ENCODE results near the gene TRIM47.

The TRIM47 gene

GRCh38 chr17:75881678-75882454 is 3.5 kb upstream of the TRIM47 start:
- Histone ChIP-seq H3K4me3 (ENCODE audit: control insufficient read depth in 1 of 7, extremely low read depth in 1 of 7, insufficient read depth in 4 of 7, low read depth in 2 of 7, low read length in 6 of 7) (no peak overlapping the region), H3K27me3 (replicated peaks in 2 of 5; ENCODE audit: control insufficient read depth in 4 of 5, insufficient read depth in 5 of 5, low read length in 4 of 5) (no peaks in the 10 kb centered on the region), H3K27ac (ENCODE audit: insufficient read depth in 1 of 2, low read depth in 1 of 2, low read length in 2 of 2, poor library complexity in 1 of 2, severe bottlenecking in 2 of 2) (no peak overlapping the region), H3K4me1 (ENCODE audit: control extremely low read depth in 1 of 4, control insufficient read depth in 4 of 4, insufficient read depth in 4 of 4, low read length in 3 of 4) (peaks cover 0 to 33% (median 25%) of the 10 kb centered on the region in 4 experiments), H3K36me3 (ENCODE audit: control insufficient read depth in 4 of 4, insufficient read depth in 4 of 4, low read length in 3 of 4) (peaks cover 0 to 4% (median 2%) of the 10 kb centered on the region in 4 experiments), H3K9me3 (ENCODE audit: control extremely low read depth in 1 of 5, control insufficient read depth in 4 of 5, insufficient read depth in 2 of 5, low read depth in 1 of 5, low read length in 4 of 5) (no peaks in the 10 kb centered on the region)
- ChIA-PET POLR2A (no interaction called here), CTCF (interaction anchor here (0.8 to 13.2 kb wide), 5 partner anchors 9 to 22 kb away, joined by 3 to 214 read pairs (median 5); partner anchors contain the start of gene WBP2)
- 88% methylated on average over 14 of the region's 15 CpGs for WGBS (ENCODE audit: insufficient coverage)
- peak in 2 of 3 donors; percentile 21 to 35 for DNase-seq

- Histone ChIP-seq H3K9me3 (ENCODE audit: control extremely low read depth in 1 of 5, control insufficient read depth in 4 of 5, insufficient read depth in 2 of 5, low read depth in 1 of 5, low read length in 4 of 5) (no peaks in the 10 kb centered on the region), H3K4me3 (ENCODE audit: control insufficient read depth in 1 of 7, extremely low read depth in 1 of 7, insufficient read depth in 4 of 7, low read depth in 2 of 7, low read length in 6 of 7) (no peak overlapping the region), H3K36me3 (ENCODE audit: control insufficient read depth in 4 of 4, insufficient read depth in 4 of 4, low read length in 3 of 4) (peaks cover 0 to 1% (median 0%) of the 10 kb centered on the region in 4 experiments), H3K27ac (ENCODE audit: insufficient read depth in 1 of 2, low read depth in 1 of 2, low read length in 2 of 2, poor library complexity in 1 of 2, severe bottlenecking in 2 of 2) (no peak overlapping the region), H3K4me1 (ENCODE audit: control extremely low read depth in 1 of 4, control insufficient read depth in 4 of 4, insufficient read depth in 4 of 4, low read length in 3 of 4) (peaks cover 0 to 44% (median 38%) of the 10 kb centered on the region in 4 experiments), H3K27me3 (replicated peaks in 2 of 5; ENCODE audit: control insufficient read depth in 4 of 5, insufficient read depth in 5 of 5, low read length in 4 of 5) (no peaks in the 10 kb centered on the region)
- CTCF ChIA-PET: interaction anchor here (0.5 to 13.2 kb wide), 7 partner anchors 7 to 117 kb away, joined by 3 to 214 read pairs (median 3); partner anchors contain the start of genes TRIM65, UNC13D and WBP2
- POLR2A ChIA-PET: no interaction called here
- WGBS (ENCODE audit: insufficient coverage): 100% methylated on average over 5 of the region's 7 CpGs
- DNase-seq: no peak
Measured at GRCh38 chr17:75880266-75880665, 1.9 kb upstream of the TRIM47 start.

GRCh38 chr17:75877752-75878173 is 618 bp downstream of the TRIM47 start:
- DNase-seq: peak; percentile 69 to 84 (median 80)
- ChIA-PET CTCF (interaction anchor here (0.6 to 13.2 kb wide), 11 partner anchors 10 to 116 kb away, joined by 3 to 214 read pairs (median 3); partner anchors contain the start of genes GALK1, MRPL38, TRIM65 and UNC13D), POLR2A (interaction anchor here (1.1 to 2.5 kb wide), 5 partner anchors 19 to 101 kb away, joined by 4 to 17 read pairs (median 5); partner anchors contain the start of genes TRIM65, UNK and WBP2)
- peaks cover 0 to 16% (median 7%) of the 10 kb centered on the region in 4 experiments for H3K36me3 ChIP-seq (ENCODE audit: control insufficient read depth in 4 of 4, insufficient read depth in 4 of 4, low read length in 3 of 4)
- H3K9me3 ChIP-seq (ENCODE audit: control extremely low read depth in 1 of 5, control insufficient read depth in 4 of 5, insufficient read depth in 2 of 5, low read depth in 1 of 5, low read length in 4 of 5): no peaks in the 10 kb centered on the region
- under 1% methylated on average over 52 of the region's 56 CpGs for WGBS (ENCODE audit: insufficient coverage)
- peaks cover 0 to 55% (median 47%) of the 10 kb centered on the region in 4 experiments for H3K4me1 ChIP-seq (ENCODE audit: control extremely low read depth in 1 of 4, control insufficient read depth in 4 of 4, insufficient read depth in 4 of 4, low read length in 3 of 4)
- no peaks in the 10 kb centered on the region for H3K27me3 ChIP-seq (replicated peaks in 2 of 5; ENCODE audit: control insufficient read depth in 4 of 5, insufficient read depth in 5 of 5, low read length in 4 of 5)
- H3K27ac ChIP-seq (ENCODE audit: insufficient read depth in 1 of 2, low read depth in 1 of 2, low read length in 2 of 2, poor library complexity in 1 of 2, severe bottlenecking in 2 of 2): no peak overlapping the region
- H3K4me3 ChIP-seq (ENCODE audit: control insufficient read depth in 1 of 7, extremely low read depth in 1 of 7, insufficient read depth in 4 of 7, low read depth in 2 of 7, low read length in 6 of 7): peak overlapping the region; percentile 39 to 83 (median 69)

- H3K36me3 ChIP-seq (ENCODE audit: control insufficient read depth in 4 of 4, insufficient read depth in 4 of 4, low read length in 3 of 4): peaks cover 0 to 16% (median 7%) of the 10 kb centered on the region in 4 experiments
- peak overlapping the region; percentile 39 to 83 (median 69) for H3K4me3 ChIP-seq (ENCODE audit: control insufficient read depth in 1 of 7, extremely low read depth in 1 of 7, insufficient read depth in 4 of 7, low read depth in 2 of 7, low read length in 6 of 7)
- ChIA-PET CTCF (interaction anchor here (0.8 to 13.2 kb wide), 9 partner anchors 9 to 112 kb away, joined by 3 to 214 read pairs (median 4); partner anchors contain the start of genes GALK1, MRPL38, TRIM65 and UNC13D), POLR2A (interaction anchor here (0.7 to 2.5 kb wide), 7 partner anchors 18 to 101 kb away, joined by 3 to 17 read pairs (median 4); partner anchors contain the start of genes TRIM65, UNK and WBP2)
- no peaks in the 10 kb centered on the region for H3K9me3 ChIP-seq (ENCODE audit: control extremely low read depth in 1 of 5, control insufficient read depth in 4 of 5, insufficient read depth in 2 of 5, low read depth in 1 of 5, low read length in 4 of 5)
- H3K27ac ChIP-seq (ENCODE audit: insufficient read depth in 1 of 2, low read depth in 1 of 2, low read length in 2 of 2, poor library complexity in 1 of 2, severe bottlenecking in 2 of 2): no peak overlapping the region
- no peaks in the 10 kb centered on the region for H3K27me3 ChIP-seq (replicated peaks in 2 of 5; ENCODE audit: control insufficient read depth in 4 of 5, insufficient read depth in 5 of 5, low read length in 4 of 5)
- H3K4me1 ChIP-seq (ENCODE audit: control extremely low read depth in 1 of 4, control insufficient read depth in 4 of 4, insufficient read depth in 4 of 4, low read length in 3 of 4): peaks cover 0 to 61% (median 53%) of the 10 kb centered on the region in 4 experiments
- peak in 1 of 3 donors; percentile 14 for DNase-seq
- WGBS (ENCODE audit: insufficient coverage): 14% methylated on average over 31 of the region's 41 CpGs
Measured at GRCh38 chr17:75876938-75877751, 1.2 kb downstream of the TRIM47 start.

GRCh38 chr17:75876190-75876937 is 2.0 kb downstream of the TRIM47 start:
- DNase-seq: peak; percentile 75 to 91 (median 86)
- no peaks in the 10 kb centered on the region for H3K9me3 ChIP-seq (ENCODE audit: control extremely low read depth in 1 of 5, control insufficient read depth in 4 of 5, insufficient read depth in 2 of 5, low read depth in 1 of 5, low read length in 4 of 5)
- ChIA-PET POLR2A (interaction anchor here (0.5 to 1.3 kb wide), 6 partner anchors 12 to 224 kb away, joined by 3 to 6 read pairs (median 3); partner anchors contain the start of genes UNK and WBP2), CTCF (interaction anchor here (0.9 to 13.2 kb wide), 10 partner anchors 9 to 181 kb away, joined by 3 to 214 read pairs (median 6); partner anchors contain the start of genes GALK1, TRIM65, UNC13D and WBP2)
- H3K4me3 ChIP-seq (ENCODE audit: control insufficient read depth in 1 of 7, extremely low read depth in 1 of 7, insufficient read depth in 4 of 7, low read depth in 2 of 7, low read length in 6 of 7): peak overlapping the region in 5 of 7 experiments; percentile 15 to 83 (median 72)
- 19% methylated on average over 24 of the region's 26 CpGs for WGBS (ENCODE audit: insufficient coverage)
- H3K27ac ChIP-seq (ENCODE audit: insufficient read depth in 1 of 2, low read depth in 1 of 2, low read length in 2 of 2, poor library complexity in 1 of 2, severe bottlenecking in 2 of 2): no peak overlapping the region
- no peaks in the 10 kb centered on the region for H3K27me3 ChIP-seq (replicated peaks in 2 of 5; ENCODE audit: control insufficient read depth in 4 of 5, insufficient read depth in 5 of 5, low read length in 4 of 5)
- H3K4me1 ChIP-seq (ENCODE audit: control extremely low read depth in 1 of 4, control insufficient read depth in 4 of 4, insufficient read depth in 4 of 4, low read length in 3 of 4): peaks cover 0 to 63% (median 53%) of the 10 kb centered on the region in 4 experiments
- H3K36me3 ChIP-seq (ENCODE audit: control insufficient read depth in 4 of 4, insufficient read depth in 4 of 4, low read length in 3 of 4): peaks cover 0 to 16% (median 7%) of the 10 kb centered on the region in 4 experiments

GRCh38 chr17:75875940-75876189 is 2.5 kb downstream of the TRIM47 start:
- WGBS (ENCODE audit: insufficient coverage): 49% methylated on average over 5 of the region's 5 CpGs
- Histone ChIP-seq H3K9me3 (ENCODE audit: control extremely low read depth in 1 of 5, control insufficient read depth in 4 of 5, insufficient read depth in 2 of 5, low read depth in 1 of 5, low read length in 4 of 5) (no peaks in the 10 kb centered on the region), H3K27ac (ENCODE audit: insufficient read depth in 1 of 2, low read depth in 1 of 2, low read length in 2 of 2, poor library complexity in 1 of 2, severe bottlenecking in 2 of 2) (no peak overlapping the region), H3K27me3 (replicated peaks in 2 of 5; ENCODE audit: control insufficient read depth in 4 of 5, insufficient read depth in 5 of 5, low read length in 4 of 5) (no peaks in the 10 kb centered on the region), H3K4me1 (ENCODE audit: control extremely low read depth in 1 of 4, control insufficient read depth in 4 of 4, insufficient read depth in 4 of 4, low read length in 3 of 4) (peaks cover 0 to 63% (median 53%) of the 10 kb centered on the region in 4 experiments), H3K4me3 (ENCODE audit: control insufficient read depth in 1 of 7, extremely low read depth in 1 of 7, insufficient read depth in 4 of 7, low read depth in 2 of 7, low read length in 6 of 7) (peak overlapping the region in 4 of 7 experiments; percentile 51 to 83 (median 70)), H3K36me3 (ENCODE audit: control insufficient read depth in 4 of 4, insufficient read depth in 4 of 4, low read length in 3 of 4) (peaks cover 0 to 16% (median 7%) of the 10 kb centered on the region in 4 experiments)
- CTCF ChIA-PET: interaction anchor here (0.9 to 13.2 kb wide), 9 partner anchors 9 to 181 kb away, joined by 3 to 214 read pairs (median 4); partner anchors contain the start of genes TRIM65, UNC13D and WBP2
- POLR2A ChIA-PET: interaction anchor here (0.6 to 1.3 kb wide), 4 partner anchors 15 to 224 kb away, joined by 3 to 4 read pairs (median 3); partner anchors contain the start of gene WBP2
- DNase-seq: no peak
